GM18907 (cell line): ENCODE data around the gene CASTOR2.
A peak's percentile ranks its signal among the peaks of the same experiment; 100 is the strongest.
"Not testable (repeated sequence)": the region's sequence is repeated elsewhere in the genome, so short reads cannot be mapped to it uniquely, and the experiment has no call there.

Source experiments
- ATAC-seq: cut with Tn5 transposase; IDR thresholded peaks from one replicate; pipeline ENCODE4 v1.9.1; 2021; ENCODE audit warnings: mild to moderate bottlenecking, moderate library complexity; ENCODE audit not compliant: unreplicated experiment

Gene CASTOR2

DNA sequence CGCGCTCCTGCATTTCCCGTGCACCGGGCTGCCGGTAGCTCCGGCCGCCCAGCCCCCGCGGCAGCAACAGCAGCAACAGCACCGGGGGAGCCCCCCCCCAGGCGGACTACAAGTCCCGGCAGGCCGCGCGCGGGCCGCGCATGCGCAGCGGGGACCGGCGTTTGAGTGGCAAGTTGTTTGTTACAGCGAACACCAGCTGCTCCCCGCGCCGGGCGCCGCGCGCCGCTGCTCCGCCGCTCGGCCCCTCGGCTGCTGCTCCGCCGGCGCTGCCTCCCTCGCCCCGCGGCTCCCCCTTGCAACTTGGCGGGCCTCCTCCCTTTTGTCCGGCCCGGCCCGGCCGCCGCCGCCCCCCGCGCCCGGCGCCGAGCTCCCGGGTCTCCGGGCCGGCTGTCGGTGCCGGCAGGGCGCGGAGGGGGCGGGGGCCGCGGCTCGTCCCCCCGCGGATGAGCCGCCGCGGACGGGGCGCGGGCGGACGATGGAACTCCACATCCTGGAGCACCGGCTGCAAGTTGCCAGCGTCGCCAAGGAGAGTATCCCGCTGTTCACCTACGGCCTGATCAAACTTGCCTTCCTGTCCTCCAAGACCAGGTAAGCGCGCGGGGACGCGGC is at the start of gene CASTOR2:
Gene CASTOR2, plus strand, starts transcription at position 195 of the 609 bp plus-strand sequence. Its CDS starts 281 bp downstream, at position 476.
- ATAC-seq: peak; percentile 93

- not testable (repeated sequence) for ATAC-seq
These were observed 42.1 kb upstream of the CASTOR2 start for GRCh38 chr7:74922321-74922890.

GRCh38 chr7:74923644-74924043 is 40.9 kb upstream of the CASTOR2 start:
- ATAC-seq: not testable (repeated sequence)

GRCh38 chr7:74926968-74927367 is 37.5 kb upstream of the CASTOR2 start:
- ATAC-seq: not testable (repeated sequence)

- ATAC-seq: peak; percentile 31
These were observed 32.8 kb upstream of the CASTOR2 start for GRCh38 chr7:74931563-74932328.

- not testable (repeated sequence) for ATAC-seq
These were observed 25.1 kb upstream of the CASTOR2 start for GRCh38 chr7:74939429-74939828.

GRCh38 chr7:74941302-74942069 is 23.0 kb upstream of the CASTOR2 start:
- ATAC-seq: not testable (repeated sequence)

DNA sequence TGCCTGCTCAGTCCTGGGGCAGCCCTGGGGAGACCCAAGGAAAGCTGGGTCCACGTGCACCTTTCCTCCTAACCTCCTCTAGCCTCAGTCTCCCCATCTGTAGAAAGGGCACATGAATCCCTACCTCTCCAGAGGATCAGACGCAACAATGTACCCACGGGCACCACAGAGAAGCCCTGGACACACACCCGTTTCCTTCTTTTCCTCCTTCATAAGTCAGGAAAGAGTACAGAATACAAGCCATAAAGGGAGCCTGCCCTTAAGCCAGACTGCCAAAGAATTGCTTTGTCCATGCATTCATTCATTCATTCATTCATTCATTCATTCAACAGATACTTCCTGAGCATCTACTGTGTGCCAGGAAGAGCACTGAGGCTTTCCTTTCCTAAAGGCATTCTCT is 20.6 kb upstream of the CASTOR2 start:
- not testable (repeated sequence) for ATAC-seq

DNA sequence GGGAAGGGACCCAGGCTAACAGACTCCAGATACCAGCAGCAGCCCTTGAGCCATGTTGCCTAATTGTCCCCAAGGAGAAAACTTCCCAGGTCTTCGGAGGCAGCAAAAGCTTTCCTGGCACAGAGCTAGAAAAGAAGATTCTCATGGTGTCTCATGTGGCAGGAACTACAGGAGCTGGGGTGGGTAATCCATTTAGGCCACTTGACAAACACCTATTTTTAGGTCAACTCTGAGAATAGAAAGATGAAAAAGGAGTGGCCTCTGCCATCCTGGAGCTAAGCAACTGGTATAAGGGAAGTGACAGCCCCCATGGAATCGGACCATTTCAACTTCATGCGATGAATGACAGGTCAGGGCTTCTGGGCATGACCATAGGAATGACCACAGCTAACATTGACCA is 16.8 kb upstream of the CASTOR2 start:
- ATAC-seq: not testable (repeated sequence)

DNA sequence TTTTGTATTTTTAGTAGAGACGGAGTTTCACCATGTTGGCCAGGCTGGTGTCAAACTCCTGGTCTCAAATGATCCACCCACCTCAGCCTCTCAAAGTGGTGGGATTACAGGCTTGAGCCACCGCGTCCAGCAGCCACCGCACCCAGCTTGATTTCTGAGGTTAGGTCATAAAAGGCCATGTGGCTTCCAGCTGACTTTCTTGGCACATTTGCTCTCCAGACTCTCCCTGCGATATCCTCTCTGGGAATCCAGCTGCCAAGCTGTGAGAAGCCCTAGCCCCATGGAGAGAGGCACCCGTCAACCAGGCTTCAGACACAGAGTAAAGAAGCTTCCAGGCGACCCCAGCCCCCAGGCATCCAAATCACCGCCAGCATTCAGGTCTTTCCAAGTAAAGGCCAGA is 10.7 kb upstream of the CASTOR2 start:
- not testable (repeated sequence) for ATAC-seq

GRCh38 chr7:74958328-74958727 is 6.2 kb upstream of the CASTOR2 start:
- ATAC-seq: not testable (repeated sequence)

DNA sequence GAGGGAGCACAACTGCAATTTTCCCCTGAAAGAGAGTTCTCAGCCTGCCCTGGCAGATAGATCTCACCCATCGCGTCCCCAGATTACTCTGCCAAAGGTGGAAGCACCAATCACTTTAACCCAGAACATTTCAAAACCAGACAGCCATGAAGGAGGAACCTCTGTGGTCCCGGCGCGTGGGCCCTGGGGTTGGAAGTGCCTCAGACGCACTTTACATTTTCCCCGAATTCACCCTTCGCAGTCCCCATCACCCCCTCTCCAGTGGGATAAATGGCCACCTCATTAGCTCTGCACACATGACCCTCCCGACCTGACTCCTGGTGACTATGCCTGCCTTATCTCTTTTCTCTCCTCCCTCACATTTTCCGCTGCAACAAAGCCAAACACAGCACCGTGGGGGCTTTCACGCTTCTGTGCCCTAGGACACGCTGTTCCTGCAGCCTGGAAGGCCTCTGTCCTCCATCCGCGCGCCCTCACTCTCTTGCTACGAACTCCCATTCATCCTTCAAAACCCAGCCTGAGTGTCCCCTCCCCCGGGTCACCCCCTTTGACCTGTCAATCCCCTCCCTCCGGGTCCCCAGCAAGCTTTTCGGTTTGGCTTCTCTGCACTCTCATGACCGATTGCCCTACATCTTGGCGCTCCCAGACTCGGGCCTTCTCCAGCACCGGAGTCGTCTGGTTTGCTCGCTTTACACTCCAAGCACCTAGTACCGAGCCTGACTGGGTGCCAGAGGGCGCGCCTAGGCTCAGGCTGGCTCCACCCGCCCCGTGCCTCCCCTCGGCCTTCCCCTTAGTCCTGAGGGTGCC is 598 bp upstream of the CASTOR2 start:
- not testable (repeated sequence) for ATAC-seq

DNA sequence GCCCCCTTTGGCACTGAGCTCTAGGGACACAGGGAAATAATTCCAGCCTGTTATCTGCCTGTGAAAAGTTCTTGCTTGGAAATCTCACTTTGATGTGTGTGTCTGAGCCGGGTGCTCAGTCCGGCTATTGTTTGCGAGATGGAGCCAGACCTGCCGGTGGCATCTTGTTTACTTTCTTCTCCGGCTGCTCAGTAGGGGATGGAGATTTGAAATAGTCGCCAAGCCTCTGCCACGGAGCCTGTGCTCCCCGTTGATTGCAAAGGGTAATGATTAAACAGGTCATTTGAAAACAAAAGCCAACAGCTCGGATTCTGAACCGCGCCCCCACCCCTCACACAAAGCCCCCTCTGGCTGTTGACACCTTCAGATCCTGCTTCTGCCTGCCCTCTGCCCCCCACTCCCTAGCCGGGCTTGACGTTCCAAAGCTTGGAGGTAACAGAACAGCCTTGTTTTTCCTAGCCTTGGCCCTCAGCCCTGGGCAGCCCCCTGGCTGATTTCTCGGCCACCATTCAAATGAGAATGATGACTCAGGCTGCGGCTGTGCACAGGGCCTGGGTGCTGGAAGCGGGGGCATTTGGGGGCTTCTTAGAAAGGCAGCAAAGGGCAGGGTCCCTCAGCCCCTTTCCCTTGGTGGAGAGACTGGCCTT is 1.8 kb downstream of the CASTOR2 start:
- ATAC-seq: not testable (repeated sequence)

GRCh38 chr7:74966909-74967308 is 2.4 kb downstream of the CASTOR2 start:
- ATAC-seq: not testable (repeated sequence)

DNA sequence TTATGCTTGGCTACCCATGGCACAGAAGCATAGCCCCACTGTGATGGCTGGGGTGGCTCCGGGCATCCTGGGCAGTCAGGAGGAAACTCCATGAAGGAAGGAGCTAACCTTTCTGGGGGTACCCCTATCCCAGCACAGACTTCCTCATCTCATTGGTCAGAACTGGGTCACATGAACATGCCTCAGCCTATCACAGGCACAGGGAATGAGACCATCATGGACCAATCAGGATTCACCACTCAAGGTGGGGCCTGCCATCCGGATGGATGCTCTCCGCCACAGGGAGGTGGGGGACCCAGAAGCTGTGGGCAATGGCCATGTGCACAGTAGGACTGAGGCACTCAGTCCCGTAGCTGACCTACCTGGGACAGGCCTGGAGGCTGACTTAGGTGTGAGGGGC is 6.9 kb downstream of the CASTOR2 start:
- not testable (repeated sequence) for ATAC-seq

- ATAC-seq: not testable (repeated sequence)
These were observed 7.9 kb downstream of the CASTOR2 start for GRCh38 chr7:74972377-74972776.

- not testable (repeated sequence) for ATAC-seq
These were observed 11.5 kb downstream of the CASTOR2 start for GRCh38 chr7:74975959-74976358.

- ATAC-seq: not testable (repeated sequence)
These were observed 13.0 kb downstream of the CASTOR2 start for GRCh38 chr7:74977523-74977922.

DNA sequence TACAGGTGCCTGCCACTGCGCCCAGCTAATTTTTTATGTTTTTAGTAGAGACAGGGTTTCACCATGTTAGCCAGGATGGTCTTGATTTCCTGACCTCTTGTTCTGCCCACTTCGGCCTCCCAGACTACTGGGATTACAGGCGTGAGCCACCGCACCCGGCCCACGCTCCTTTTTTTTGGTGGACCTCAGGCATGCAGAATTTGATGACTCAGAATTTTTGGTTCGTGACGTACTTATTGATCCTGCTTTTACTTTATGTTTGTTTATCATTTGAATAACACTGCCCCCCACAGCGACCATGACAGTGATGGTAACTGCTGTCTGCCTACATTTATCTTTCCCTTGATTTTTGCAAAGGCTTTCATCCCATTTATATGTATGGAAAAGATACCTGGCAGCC is 23.9 kb downstream of the CASTOR2 start:
- ATAC-seq: not testable (repeated sequence)

DNA sequence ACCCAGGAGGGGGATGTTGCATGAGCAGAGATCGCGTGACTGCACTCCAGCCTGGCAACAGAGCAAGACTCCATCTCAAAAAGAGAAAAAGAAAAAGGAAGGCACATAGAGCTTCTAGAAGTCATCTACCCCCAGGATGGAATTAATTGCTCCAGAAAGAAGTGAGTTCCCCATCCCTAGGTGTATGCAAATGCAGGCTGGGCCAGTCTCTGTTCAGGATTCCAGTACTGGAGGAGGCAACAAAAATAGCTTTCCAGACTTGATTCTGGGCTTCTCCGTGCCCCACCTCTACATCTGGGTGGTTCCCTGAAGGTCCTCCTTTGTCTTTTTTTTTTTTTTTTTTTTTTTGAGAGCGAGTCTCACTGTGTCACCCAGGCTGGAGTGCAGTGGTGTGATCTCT is 28.6 kb downstream of the CASTOR2 start:
- ATAC-seq: no peak
